GM21447 (cell line): ENCODE data around the gene ALKBH8.
"Not testable (repeated sequence)": the region's sequence is repeated elsewhere in the genome, so short reads cannot be mapped to it uniquely, and the experiment has no call there.

ENCODE experiments used
- ATAC-seq: cut with Tn5 transposase; IDR thresholded peaks from one replicate; pipeline ENCODE4 v1.9.1; 2021; ENCODE audit not compliant: unreplicated experiment

The ALKBH8 gene

GRCh38 chr11:107508201-107508857 lies 57.2 kb downstream of the ALKBH8 start:
- ATAC-seq, result no peak

DNA sequence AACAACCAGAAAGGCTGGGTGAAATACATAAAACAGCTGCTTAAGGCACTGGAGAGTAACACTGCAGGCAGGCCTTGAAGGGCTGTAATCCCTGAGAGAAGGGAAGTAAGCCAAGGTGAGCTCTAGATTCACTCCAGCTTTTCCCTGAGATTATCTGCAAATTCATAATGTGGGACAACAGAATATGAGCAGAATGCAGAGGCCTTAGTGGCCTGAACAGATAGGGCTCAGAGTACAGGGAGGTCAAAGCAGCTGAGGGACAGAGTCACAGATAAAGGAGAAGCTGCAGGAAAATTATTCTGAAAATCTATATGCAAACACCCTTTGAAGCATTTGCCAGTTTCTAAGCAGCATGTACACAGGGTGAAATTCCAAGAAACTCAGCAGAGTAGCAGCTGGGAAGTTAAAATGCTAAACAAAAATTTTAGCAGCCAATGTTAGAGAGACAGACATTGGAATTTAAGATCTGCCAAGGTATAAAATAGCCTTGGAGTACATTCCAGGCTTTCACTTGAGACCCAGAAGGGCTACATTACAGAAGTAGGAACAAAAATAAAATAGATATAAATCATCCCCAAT lies 59.8 kb downstream of the ALKBH8 start:
- ATAC-seq, result no peak

- ATAC-seq, result no peak
Observed at GRCh38 chr11:107504981-107505380, 60.6 kb downstream of the ALKBH8 start.

DNA sequence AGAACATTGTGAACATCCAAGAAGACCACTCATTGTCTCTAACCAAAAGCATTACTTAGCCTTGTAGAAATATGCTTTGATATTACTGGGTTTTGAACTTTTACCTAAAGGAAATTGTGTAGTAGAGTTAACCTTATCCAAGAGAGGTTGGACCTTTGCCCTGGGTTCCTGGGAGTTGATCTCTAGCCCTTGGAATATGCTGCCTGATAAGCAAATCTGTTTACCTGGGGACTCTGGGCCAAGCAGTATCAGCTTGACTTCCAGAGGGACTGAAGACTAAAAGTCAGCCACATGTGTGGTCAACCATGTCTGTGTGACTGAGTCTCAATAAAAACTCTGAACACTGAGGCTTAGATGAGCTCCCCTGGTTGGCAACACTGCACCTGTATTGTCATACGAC lies 63.8 kb downstream of the ALKBH8 start:
- no peak for ATAC-seq

GRCh38 chr11:107497371-107497770 lies 68.2 kb downstream of the ALKBH8 start:
- not testable (repeated sequence) for ATAC-seq

DNA sequence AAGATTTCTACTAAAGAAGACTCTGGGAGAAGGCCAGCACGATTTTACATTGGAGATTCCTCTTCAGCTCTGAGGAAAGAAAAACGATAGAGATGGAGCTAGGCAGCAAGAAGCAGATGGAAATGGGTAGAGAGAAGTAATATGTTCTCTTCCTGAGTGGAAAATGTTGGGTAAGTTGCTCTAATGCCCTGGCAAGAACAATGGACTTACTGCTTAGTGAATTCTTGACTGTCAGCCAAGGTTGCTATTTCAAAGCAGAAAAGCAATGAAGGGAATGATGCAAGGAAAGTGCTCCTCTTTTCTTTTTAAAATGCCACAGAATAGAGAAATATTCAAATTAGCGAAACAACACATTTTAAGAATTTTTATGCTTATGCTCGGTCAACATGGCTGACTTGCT lies 69.5 kb downstream of the ALKBH8 start:
- no peak for ATAC-seq

DNA sequence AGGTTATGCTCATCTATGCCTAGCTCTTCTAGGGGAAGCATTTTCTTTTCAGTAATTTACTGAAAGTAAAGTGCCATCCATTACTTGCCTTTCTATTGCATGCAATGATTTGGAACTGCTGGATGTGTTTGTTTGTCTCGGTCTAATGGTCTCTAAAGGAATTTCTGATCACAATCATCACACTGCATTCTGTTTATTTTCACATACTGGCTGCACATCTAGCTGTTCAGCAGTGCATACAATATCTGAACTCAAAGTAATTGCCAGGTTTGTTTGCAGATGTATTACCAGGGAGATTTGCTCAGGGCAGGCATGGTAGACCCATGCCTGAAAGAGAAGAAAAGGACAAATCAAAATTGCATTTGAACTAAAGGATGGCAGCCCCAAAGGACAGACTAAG lies 71.5 kb downstream of the ALKBH8 start:
- ATAC-seq, result no peak

DNA sequence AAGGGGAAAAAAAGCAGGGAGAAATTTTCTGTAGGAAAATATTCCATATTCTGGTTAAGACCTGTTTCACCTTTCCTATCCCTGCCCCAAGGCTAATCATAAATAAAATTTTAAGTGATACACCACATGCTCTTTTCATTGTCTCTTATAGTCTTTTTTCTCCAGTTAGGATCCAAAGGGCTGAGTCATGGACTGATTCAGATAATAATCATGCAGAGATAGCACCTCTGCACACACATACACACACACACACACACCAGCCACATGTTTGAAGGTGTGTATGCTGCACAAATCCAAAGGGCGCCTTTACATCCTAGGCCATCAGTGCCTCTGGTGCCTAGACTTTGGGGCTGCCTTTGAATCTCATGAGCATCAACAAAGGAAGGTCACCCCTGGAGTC lies 72.4 kb downstream of the ALKBH8 start:
- no peak for ATAC-seq

GRCh38 chr11:107490836-107491235 lies 74.7 kb downstream of the ALKBH8 start:
- no peak for ATAC-seq

DNA sequence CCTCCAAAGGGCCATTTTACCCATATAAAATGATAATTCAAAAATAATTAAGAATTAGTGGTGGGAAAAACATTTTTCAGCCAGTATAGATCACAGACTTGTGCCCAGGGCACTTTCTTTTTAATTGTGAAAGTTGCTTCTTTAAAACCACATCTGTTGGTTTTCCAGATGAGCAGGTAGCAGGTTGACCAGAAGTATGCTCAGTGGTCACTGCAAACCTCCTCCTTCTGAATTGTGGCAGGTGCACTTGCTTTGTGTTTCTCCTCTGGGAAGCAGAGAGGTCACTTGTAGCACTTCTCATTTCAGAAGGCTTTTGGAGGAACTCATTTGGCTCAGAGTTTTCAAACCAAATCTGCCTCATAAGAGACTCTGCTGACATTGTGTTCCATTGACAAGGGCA lies 83.3 kb downstream of the ALKBH8 start:
- ATAC-seq, result no peak

DNA sequence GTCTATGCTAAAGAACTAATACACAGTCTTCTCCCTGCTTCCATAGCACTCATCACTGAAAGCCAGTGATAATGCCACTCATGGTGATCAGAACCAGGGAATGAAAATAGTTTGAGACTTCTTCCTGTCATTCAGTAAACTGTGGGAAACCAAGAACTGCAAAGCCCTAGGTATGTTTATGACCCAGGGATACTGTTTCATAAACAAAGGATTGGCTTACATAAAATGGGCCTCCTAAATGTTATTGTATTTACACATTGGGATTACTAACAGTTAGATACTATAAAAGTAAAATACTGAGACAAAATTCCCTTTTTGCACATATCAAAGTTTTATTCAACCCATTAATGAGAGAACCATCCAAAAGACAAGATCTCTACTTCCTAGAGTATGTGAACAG lies 86.6 kb downstream of the ALKBH8 start:
- ATAC-seq, result no peak

- no peak for ATAC-seq
Observed at GRCh38 chr11:107477820-107478219, 87.7 kb downstream of the ALKBH8 start.

GRCh38 chr11:107473792-107474191 lies 91.7 kb downstream of the ALKBH8 start:
- ATAC-seq, result no peak

DNA sequence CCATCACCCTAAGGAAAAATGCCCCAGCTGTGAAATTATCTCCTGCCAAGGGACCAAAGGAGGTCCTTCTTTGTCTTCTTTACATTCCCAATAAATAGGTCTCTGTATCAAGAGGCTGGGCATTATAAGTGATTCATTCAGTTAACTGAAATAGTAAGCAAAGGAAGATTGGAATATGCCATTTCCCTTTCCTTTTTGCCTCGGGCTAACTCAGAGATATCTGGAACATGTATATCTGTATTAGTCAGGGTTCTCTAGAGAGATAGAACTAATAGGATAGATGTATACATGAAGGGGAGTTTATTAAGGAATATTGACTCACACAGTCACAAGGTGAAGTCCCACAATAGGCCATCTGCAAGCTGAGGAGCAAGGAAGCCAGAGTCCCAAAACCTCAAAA lies 92.6 kb downstream of the ALKBH8 start:
- no peak for ATAC-seq

DNA sequence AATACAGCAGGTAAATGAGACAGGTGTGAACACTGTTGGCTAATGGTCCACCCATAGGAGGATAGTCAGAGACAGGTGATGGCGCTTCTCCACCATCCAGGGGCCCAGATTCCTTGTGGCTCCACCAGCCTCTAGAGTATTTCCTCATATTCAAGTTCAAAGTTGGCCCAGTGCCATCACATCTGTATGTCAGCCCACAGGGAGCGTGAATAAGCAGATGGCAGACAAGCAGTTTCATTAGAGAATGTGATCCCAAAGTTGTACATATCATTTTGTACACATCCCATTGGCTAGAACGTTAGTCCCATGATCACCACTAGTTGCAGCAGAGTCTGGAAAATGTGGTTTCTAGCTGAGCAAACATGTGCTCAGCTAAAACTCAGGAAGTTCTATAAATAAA lies 96.9 kb downstream of the ALKBH8 start:
- ATAC-seq, result no peak

DNA sequence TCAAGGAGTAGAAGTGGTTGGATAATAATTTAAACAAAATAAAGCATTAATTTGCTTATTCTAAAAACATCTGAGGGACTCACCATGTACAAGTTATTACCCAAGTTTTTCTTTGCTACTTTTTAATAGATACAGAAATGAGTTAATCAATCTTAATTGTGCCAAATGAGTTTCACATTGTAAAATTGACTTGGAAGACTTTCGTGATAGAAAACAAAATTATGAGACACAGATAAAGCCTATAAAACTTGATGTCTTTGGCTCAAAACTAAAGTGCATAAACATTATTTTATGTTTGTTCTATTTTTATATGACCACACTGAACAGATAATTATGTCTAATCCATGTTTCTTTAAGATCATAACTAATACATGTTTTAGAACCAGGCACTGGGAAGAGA lies 97.8 kb downstream of the ALKBH8 start:
- no peak for ATAC-seq

DNA sequence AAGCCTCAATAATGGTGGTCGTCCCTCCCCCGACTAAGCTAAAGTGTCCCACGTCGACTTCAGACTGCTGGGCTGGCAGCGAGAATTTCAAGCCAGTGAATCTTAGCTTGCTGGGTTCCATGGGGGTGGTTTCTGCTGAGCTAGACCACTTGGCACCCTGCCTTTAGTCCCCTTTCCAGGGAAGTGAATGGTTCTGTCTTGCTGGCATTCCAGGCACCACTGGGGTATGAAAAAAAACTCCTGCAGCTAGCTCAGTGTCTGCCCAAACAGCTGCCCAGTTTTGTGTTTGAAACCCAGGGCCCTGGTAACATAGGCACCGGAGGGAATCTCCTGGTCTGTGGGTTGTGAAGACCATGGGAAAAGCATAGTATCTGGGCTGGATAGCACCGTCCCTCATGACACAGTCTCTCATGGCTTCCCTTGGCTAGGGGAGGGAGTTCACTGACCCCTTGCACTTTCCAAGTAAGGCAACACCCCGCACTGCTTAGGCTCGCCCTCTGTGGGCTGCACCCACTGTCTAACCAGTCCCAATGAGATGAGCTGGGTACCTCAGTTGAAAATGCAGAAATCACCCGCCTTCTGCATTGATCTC lies 99.2 kb downstream of the ALKBH8 start:
- not testable (repeated sequence) for ATAC-seq

DNA sequence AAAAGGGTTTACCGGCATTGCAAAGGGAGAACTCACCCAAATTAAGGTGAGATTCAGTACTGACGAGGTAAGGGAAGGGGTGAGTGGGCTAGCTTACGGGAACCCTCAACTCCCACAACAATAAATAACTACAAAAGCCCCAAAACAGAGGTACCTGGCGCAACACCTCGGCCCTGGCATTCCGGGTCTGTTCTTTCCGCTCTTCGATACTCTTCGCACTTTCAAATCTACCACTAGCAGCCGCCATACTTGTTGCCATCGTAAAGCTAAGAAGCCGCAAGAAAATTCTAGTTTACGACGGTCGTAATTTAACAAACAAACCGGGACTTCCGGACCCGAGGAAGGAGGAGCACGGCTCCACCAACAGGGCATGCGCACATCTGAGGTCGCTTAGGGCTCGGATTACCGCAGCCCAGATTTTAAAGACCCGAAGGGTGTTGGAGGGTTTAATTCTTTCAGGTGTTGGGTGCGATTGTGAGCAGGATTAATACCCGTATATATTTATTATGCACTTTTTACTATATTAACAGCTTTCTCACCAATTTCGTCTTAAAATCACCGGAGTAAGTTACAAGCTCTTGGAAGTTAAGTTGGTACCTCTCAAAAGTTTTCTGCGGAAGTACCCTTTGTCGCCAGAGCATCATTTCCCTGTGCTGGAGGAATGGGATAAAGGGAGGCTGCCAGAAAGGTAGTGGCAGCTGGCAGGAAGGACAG lies 107.8 kb downstream of the ALKBH8 start, which contains the start of gene CWF19L2:
Gene CWF19L2 (minus strand): TSS at position 268 of the 714 bp plus-strand sequence. CDS start 9 bp downstream, at position 259.
- ATAC-seq, result peak; percentile 96

GRCh38 chr11:107457205-107457557 lies 108.4 kb downstream of the ALKBH8 start:
- ATAC-seq, result peak; percentile 45

GRCh38 chr11:107453594-107454286 lies 111.8 kb downstream of the ALKBH8 start:
- no peak for ATAC-seq
